Mesendoderm (in vitro differentiated cells): ENCODE data around the gene PVR.
"Not testable (repeated sequence)": the region's sequence is repeated elsewhere in the genome, so short reads cannot be mapped to it uniquely, and the experiment has no call there.

Source experiments
- DNase-seq: peaks from one replicate; pipeline ENCODE4 v3.0.0; 2013
- H2AK5ac ChIP-seq: 2 replicates; pipeline ENCODE4 v1.6.1; 2013; ENCODE audit warnings: low read length, inconsistent platforms
- H2BK120ac ChIP-seq: 2 replicates; pipeline ENCODE4 v1.6.1; 2013; ENCODE audit warnings: low read depth, mild to moderate bottlenecking, low read length, moderate library complexity, mixed read lengths
- H2BK15ac ChIP-seq: replicated peaks from 2 replicates; pipeline ENCODE4 v1.6.1; 2013; ENCODE audit warnings: low read depth, mild to moderate bottlenecking, moderate library complexity
- H2BK5ac ChIP-seq: 2 replicates; pipeline ENCODE4 v1.6.1; 2013; ENCODE audit warnings: low read length, inconsistent platforms
- H3K18ac ChIP-seq: 2 replicates; pipeline ENCODE4 v1.6.1; 2013; ENCODE audit warnings: mild to moderate bottlenecking, low read length, mixed read lengths
- H3K23ac ChIP-seq: one replicate; pipeline ENCODE4 v1.6.1; 2013; ENCODE audit warnings: low read length
- H3K27ac ChIP-seq: 2 replicates; pipeline ENCODE4 v1.5.1; 2013; ENCODE audit warnings: low read depth, mild to moderate bottlenecking, inconsistent platforms, low read length, moderate library complexity
- H3K27me3 ChIP-seq: 2 replicates; pipeline ENCODE4 v1.6.1; 2013; ENCODE audit warnings: low read length, control low read depth, mild to moderate bottlenecking, inconsistent platforms; ENCODE audit not compliant: insufficient read depth, poor library complexity
- H3K36me3 ChIP-seq: 2 replicates; pipeline ENCODE4 v1.6.1; 2013; ENCODE audit warnings: low read length, inconsistent platforms; ENCODE audit not compliant: control insufficient read depth, insufficient read depth
- H3K4ac ChIP-seq: one replicate; pipeline ENCODE4 v1.6.1; 2013; ENCODE audit warnings: low read depth, mild to moderate bottlenecking, low read length, moderate library complexity
- H3K4me1 ChIP-seq: 2 replicates; pipeline ENCODE4 v1.6.1; 2013; ENCODE audit warnings: low read depth, low read length, inconsistent platforms; ENCODE audit not compliant: control insufficient read depth
- H3K4me2 ChIP-seq: 2 replicates; pipeline ENCODE4 v1.6.1; 2013; ENCODE audit warnings: low read length
- H3K4me3 ChIP-seq: 2 replicates; pipeline ENCODE4 v1.5.1; 2013; ENCODE audit warnings: mild to moderate bottlenecking, low read length
- H3K56ac ChIP-seq: one replicate; pipeline ENCODE4 v1.6.1; 2013; ENCODE audit warnings: low read length
- H3K79me1 ChIP-seq: 2 replicates; pipeline ENCODE4 v1.6.1; 2013; ENCODE audit warnings: low read length, inconsistent platforms
- H3K79me2 ChIP-seq: 2 replicates; pipeline ENCODE4 v1.6.1; 2013; ENCODE audit warnings: mild to moderate bottlenecking, low read length; ENCODE audit not compliant: control insufficient read depth, insufficient read depth
- H3K9ac ChIP-seq: 2 replicates; pipeline ENCODE4 v1.6.1; 2013; ENCODE audit warnings: low read length, inconsistent platforms
- H4K5ac ChIP-seq: one replicate; pipeline ENCODE4 v1.6.1; 2013; ENCODE audit warnings: low read length
- H4K8ac ChIP-seq: one replicate; pipeline ENCODE4 v1.6.1; 2013; ENCODE audit warnings: low read depth, mild to moderate bottlenecking, control low read depth, low read length, moderate library complexity
- WGBS: extraction: QIAGEN DNeasy Blood & Tissue Kit; methylation state at CpG from one replicate; pipeline ENCODE4 v1.1.7; 2013; ENCODE audit warnings: low lambda C conversion rate, missing lambda C conversion rate; ENCODE audit not compliant: insufficient coverage; ENCODE audit errors: extremely low coverage; 5-methylcytosine and 5-hydroxymethylcytosine counted together

PVR gene

DNA sequence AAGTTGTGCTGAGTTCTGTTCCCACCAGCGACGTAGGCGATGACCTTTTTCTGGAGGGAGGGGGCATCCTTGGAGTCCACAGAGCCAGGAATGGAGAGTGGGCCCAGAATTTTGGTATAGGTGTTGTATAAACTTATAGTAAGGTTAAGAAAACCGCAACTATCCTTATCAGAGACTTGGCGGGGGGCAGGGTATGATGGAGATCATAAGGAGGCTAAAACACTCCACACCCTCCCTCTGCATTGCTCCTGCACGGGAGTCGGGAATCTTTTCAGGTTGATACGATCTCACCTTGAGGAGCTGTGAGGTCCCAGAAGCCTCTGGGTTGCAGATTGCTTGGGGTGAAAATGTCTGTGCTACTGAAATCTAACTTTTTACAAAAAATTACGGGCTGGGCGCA lies 21.3 kb downstream of the PVR start:
- no CpG with 5 or more reads among the region's 10 CpGs for WGBS
- no peak overlapping the region for H3K27ac ChIP-seq

GRCh38 chr19:44666852-44667556 lies 23.3 kb downstream of the PVR start:
- H3K18ac ChIP-seq, result no peak overlapping the region
- H3K4me3 ChIP-seq, result no peak overlapping the region
- no peaks in the 10 kb centered on the region for H3K4me1 ChIP-seq
- H3K79me1 ChIP-seq, result no peaks in the 10 kb centered on the region
- no peak overlapping the region for H3K9ac ChIP-seq
- peaks cover 5% of the 10 kb centered on the region for H3K36me3 ChIP-seq
- WGBS, result no CpG with 5 or more reads among the region's 7 CpGs
- H3K23ac ChIP-seq, result no peak overlapping the region
- no peak overlapping the region for H2BK120ac ChIP-seq
- H4K8ac ChIP-seq, result no peak overlapping the region
- H2AK5ac ChIP-seq, result no peak overlapping the region
- no peak overlapping the region for H2BK5ac ChIP-seq
- H3K4ac ChIP-seq, result no peak overlapping the region
- H4K5ac ChIP-seq, result no peak overlapping the region
- no peaks in the 10 kb centered on the region for H3K79me2 ChIP-seq
- no peak for DNase-seq
- H3K56ac ChIP-seq, result no peak overlapping the region
- no peaks in the 10 kb centered on the region for H3K27me3 ChIP-seq
- H2BK15ac ChIP-seq, result no peak overlapping the region
- no peak overlapping the region for H3K27ac ChIP-seq
- H3K4me2 ChIP-seq, result no peak overlapping the region

More for the DNA sequence above, 21.3 kb downstream of the PVR start:
- Histone ChIP-seq H3K9ac (no peak overlapping the region), H3K79me1 (no peaks in the 10 kb centered on the region), H3K18ac (no peak overlapping the region), H3K79me2 (no peaks in the 10 kb centered on the region), H2BK5ac (no peak overlapping the region), H3K4me2 (no peak overlapping the region), H4K8ac (no peak overlapping the region), H3K4ac (no peak overlapping the region), H3K36me3 (peaks cover 16% of the 10 kb centered on the region), H3K4me3 (no peak overlapping the region), H2AK5ac (no peak overlapping the region), H3K4me1 (no peaks in the 10 kb centered on the region), H2BK120ac (no peak overlapping the region), H3K27me3 (no peaks in the 10 kb centered on the region), H2BK15ac (no peak overlapping the region), H4K5ac (no peak overlapping the region), H3K23ac (no peak overlapping the region), H3K56ac (no peak overlapping the region)
- DNase-seq, result no peak

DNA sequence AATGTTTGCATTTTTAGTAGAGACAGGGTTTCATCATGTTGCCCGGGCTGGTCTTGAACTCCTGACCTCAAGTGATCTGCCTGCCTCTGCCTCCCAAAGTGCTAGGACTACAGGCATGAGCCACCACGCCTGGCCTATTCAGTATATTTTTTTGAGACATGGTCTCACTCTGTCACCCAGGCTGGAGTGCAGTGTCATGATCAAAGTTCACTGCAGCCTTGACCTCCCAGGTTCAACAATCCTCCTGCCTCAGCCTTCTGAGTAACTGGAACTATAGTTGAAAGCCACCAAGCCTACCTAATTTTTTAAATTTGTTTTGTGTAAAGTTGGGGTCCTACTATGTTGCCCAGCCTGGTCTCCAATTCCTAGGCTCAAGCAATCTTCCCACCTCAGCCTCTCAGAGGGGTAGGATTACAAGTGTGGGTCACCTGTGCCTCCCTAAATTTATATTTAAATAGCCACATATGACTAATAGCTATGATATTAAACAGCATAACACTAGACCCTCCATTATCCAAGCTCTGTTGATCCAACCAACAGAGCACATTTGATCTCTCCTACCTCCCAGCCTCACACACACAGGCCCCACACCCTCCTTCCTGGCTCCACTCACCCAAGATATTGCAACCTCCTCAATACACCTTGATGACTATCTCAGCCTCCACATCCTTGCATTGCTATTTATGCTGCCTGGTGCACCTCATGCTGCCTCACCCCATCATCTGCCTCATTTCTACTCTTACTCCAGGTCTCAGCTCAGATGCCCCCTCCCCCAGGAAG lies 25.5 kb downstream of the PVR start:
- no peak overlapping the region for H3K9ac ChIP-seq
- H3K4me2 ChIP-seq, result no peak overlapping the region
- no peaks in the 10 kb centered on the region for H3K79me1 ChIP-seq
- no peaks in the 10 kb centered on the region for H3K27me3 ChIP-seq
- H3K36me3 ChIP-seq, result no peaks in the 10 kb centered on the region
- no peak overlapping the region for H3K4me3 ChIP-seq
- no peak for DNase-seq
- H3K23ac ChIP-seq, result no peak overlapping the region
- H4K8ac ChIP-seq, result no peak overlapping the region
- no peak overlapping the region for H2BK120ac ChIP-seq
- no peaks in the 10 kb centered on the region for H3K4me1 ChIP-seq
- H3K56ac ChIP-seq, result no peak overlapping the region
- no peak overlapping the region for H2BK15ac ChIP-seq
- no peak overlapping the region for H2AK5ac ChIP-seq
- H3K27ac ChIP-seq, result no peak overlapping the region
- H4K5ac ChIP-seq, result no peak overlapping the region
- no peak overlapping the region for H3K4ac ChIP-seq
- no peak overlapping the region for H2BK5ac ChIP-seq
- no CpG with 5 or more reads among the region's 2 CpGs for WGBS
- H3K18ac ChIP-seq, result no peak overlapping the region
- H3K79me2 ChIP-seq, result no peaks in the 10 kb centered on the region

- not testable (repeated sequence) for H2BK120ac ChIP-seq, H3K79me2 ChIP-seq, H3K4me2 ChIP-seq, H2AK5ac ChIP-seq, H3K4me1 ChIP-seq, H4K5ac ChIP-seq, DNase-seq, H3K4ac ChIP-seq, H3K18ac ChIP-seq, H4K8ac ChIP-seq, H3K36me3 ChIP-seq, H2BK5ac ChIP-seq, H2BK15ac ChIP-seq, H3K23ac ChIP-seq, H3K9ac ChIP-seq, H3K27ac ChIP-seq, H3K56ac ChIP-seq, H3K79me1 ChIP-seq, H3K4me3 ChIP-seq, H3K27me3 ChIP-seq
- no CpG with 5 or more reads among the region's 2 CpGs for WGBS
Measured at GRCh38 chr19:44670027-44670426, 26.3 kb downstream of the PVR start.

- Histone ChIP-seq H3K4me3 (no peak within 1 kb of the TSS), H3K36me3 (no peaks in the 10 kb centered on the region), H2AK5ac (no peak within 1 kb of the TSS), H3K27me3 (no peaks in the 10 kb centered on the region), H3K4ac (no peak within 1 kb of the TSS), H2BK5ac (no peak within 1 kb of the TSS), H3K79me2 (no peaks in the 10 kb centered on the region), H3K79me1 (no peaks in the 10 kb centered on the region), H3K4me1 (no peaks in the 10 kb centered on the region), H3K9ac (no peak within 1 kb of the TSS), H3K27ac (no peak within 1 kb of the TSS), H4K5ac (no peak within 1 kb of the TSS), H3K23ac (no peak within 1 kb of the TSS), H2BK120ac (no peak within 1 kb of the TSS), H3K18ac (no peak within 1 kb of the TSS), H2BK15ac (no peak within 1 kb of the TSS), H3K56ac (no peak within 1 kb of the TSS), H3K4me2 (no peak within 1 kb of the TSS), H4K8ac (no peak within 1 kb of the TSS)
- WGBS, result no CpG with 5 or more reads among the region's 2 CpGs
- DNase-seq, result no peak
Measured at GRCh38 chr19:44671400-44671799, 27.7 kb downstream of the PVR start, which contains the start of gene CEACAM19. Gene CEACAM19 (plus strand): TSS chr19:44671482. CDS start chr19:44671932, 450 bp downstream.
